ENCODE measurements around the gene ANO7.

ANO7 gene

GRCh38 chr2:241159116-241159515 lies 29.4 kb upstream of the ANO7 start:
- DNase-seq, result no peak

- DNase-seq, result no peak
Observed at GRCh38 chr2:241160318-241160717, 28.2 kb upstream of the ANO7 start.

GRCh38 chr2:241161646-241162281 lies 26.7 kb upstream of the ANO7 start:
- DNase-seq, result no peak

- DNase-seq, result no peak
Observed at GRCh38 chr2:241163601-241164118, 24.8 kb upstream of the ANO7 start.

- DNase-seq, result no peak
Observed at GRCh38 chr2:241168366-241168765, 20.1 kb upstream of the ANO7 start.

- DNase-seq, result no peak
Observed at GRCh38 chr2:241173557-241173956, 14.9 kb upstream of the ANO7 start.

GRCh38 chr2:241177526-241178334 lies 10.7 kb upstream of the ANO7 start:
- no peak for DNase-seq

GRCh38 chr2:241178961-241179360 lies 9.5 kb upstream of the ANO7 start:
- DNase-seq, result no peak

GRCh38 chr2:241179899-241180298 lies 8.6 kb upstream of the ANO7 start:
- DNase-seq, result no peak

- no peak for DNase-seq
Observed at GRCh38 chr2:241180495-241180894, 8.0 kb upstream of the ANO7 start.

GRCh38 chr2:241182126-241182525 lies 6.4 kb upstream of the ANO7 start:
- DNase-seq, result no peak

GRCh38 chr2:241182531-241183133 lies 5.8 kb upstream of the ANO7 start:
- no peak for DNase-seq

- DNase-seq, result no peak
Observed at GRCh38 chr2:241183221-241183620, 5.3 kb upstream of the ANO7 start.

GRCh38 chr2:241184901-241185300 lies 3.6 kb upstream of the ANO7 start:
- DNase-seq, result no peak

- no peak for DNase-seq
Observed at GRCh38 chr2:241185961-241186360, 2.5 kb upstream of the ANO7 start.

GRCh38 chr2:241187101-241187917 lies 1.2 kb upstream of the ANO7 start:
- no peak for DNase-seq

GRCh38 chr2:241187918-241188234 lies 601 bp upstream of the ANO7 start:
- DNase-seq, result no peak

- DNase-seq, result no peak
Observed at GRCh38 chr2:241189093-241189855, 797 bp downstream of the ANO7 start.

GRCh38 chr2:241189856-241190201 lies 1.4 kb downstream of the ANO7 start:
- no peak for DNase-seq

- no peak for DNase-seq
Observed at GRCh38 chr2:241190291-241190981, 2.0 kb downstream of the ANO7 start.

GRCh38 chr2:241191081-241191480 lies 2.6 kb downstream of the ANO7 start:
- no peak for DNase-seq

GRCh38 chr2:241193271-241193670 lies 4.8 kb downstream of the ANO7 start:
- DNase-seq, result no peak

Data from NCI-H1436 treated with DMSO at 0.1 percent for 48 hours (cell line).